ENCODE data around the gene ARFGEF2. TPM values are rescaled to one million over a fixed set of nuclear protein-coding genes. Genes with fewer than 3 reads are reported as not detected.

ARFGEF2 gene
- total and polyA plus RNA-seq, 4 donors, result 7.4 to 35.1 (median 20.1) TPM

- 94 to 96% methylated on average over 10 of the region's 10 CpGs for WGBS, 2 donors
- TF ChIP-seq CTCF (IDR thresholded peaks at IDR 0.05; ENCODE audit: control extremely low read depth, extremely low read depth), result no peak
- H3K4me1 ChIP-seq (ENCODE audit: control insufficient read depth in 5 of 5, insufficient read depth in 5 of 5, low read length in 5 of 5), result peaks cover 0 to 3% (median 0%) of the 10 kb centered on the region in 5 donors
- H3K9ac ChIP-seq (ENCODE audit: insufficient read depth in 1 of 2, low read length in 2 of 2), result no peak overlapping the region
- H3K27me3 ChIP-seq (ENCODE audit: control insufficient read depth in 3 of 3, insufficient read depth in 3 of 3, low read length in 2 of 3), result no peaks in the 10 kb centered on the region
- H3K36me3 ChIP-seq (ENCODE audit: control insufficient read depth in 4 of 4, insufficient read depth in 4 of 4, low read length in 4 of 4), result peaks cover 23 to 38% (median 26%) of the 10 kb centered on the region in 4 donors
- DNase-seq (no peak), ATAC-seq (ENCODE audit: insufficient read depth, low FRiP score) (no peak)
- H3K4me3 ChIP-seq, result no peak overlapping the region
- H3K27ac ChIP-seq (ENCODE audit: low read depth in 1 of 2, low read length in 1 of 2), result no peak overlapping the region
- H3K9me3 ChIP-seq (ENCODE audit: control insufficient read depth in 4 of 4, insufficient read depth in 3 of 4, low read length in 3 of 4), result no peaks in the 10 kb centered on the region
Observed at GRCh38 chr20:48951041-48951440, 29.5 kb downstream of the ARFGEF2 start.

GRCh38 chr20:48951646-48952045 is 30.1 kb downstream of the ARFGEF2 start:
- no peak for ATAC-seq (ENCODE audit: insufficient read depth, low FRiP score)
- Histone ChIP-seq H3K27me3 (ENCODE audit: control insufficient read depth in 3 of 3, insufficient read depth in 3 of 3, low read length in 2 of 3) (no peaks in the 10 kb centered on the region), H3K9ac (ENCODE audit: insufficient read depth in 1 of 2, low read length in 2 of 2) (no peak overlapping the region), H3K4me1 (ENCODE audit: control insufficient read depth in 5 of 5, insufficient read depth in 5 of 5, low read length in 5 of 5) (peaks cover 0 to 3% (median 0%) of the 10 kb centered on the region in 5 donors), H3K36me3 (ENCODE audit: control insufficient read depth in 4 of 4, insufficient read depth in 4 of 4, low read length in 4 of 4) (peaks cover 23 to 41% (median 26%) of the 10 kb centered on the region in 4 donors), H3K4me3 (no peak overlapping the region), H3K27ac (ENCODE audit: low read depth in 1 of 2, low read length in 1 of 2) (no peak overlapping the region), H3K9me3 (ENCODE audit: control insufficient read depth in 4 of 4, insufficient read depth in 3 of 4, low read length in 3 of 4) (no peaks in the 10 kb centered on the region)
- WGBS, 2 donors, result 82 to 88% methylated on average over 4 of the region's 4 CpGs
- DNase-seq, result no peak
- TF ChIP-seq CTCF (IDR thresholded peaks at IDR 0.05; ENCODE audit: control extremely low read depth, extremely low read depth), result no peak

- ATAC-seq (ENCODE audit: insufficient read depth, low FRiP score), result no peak
- Histone ChIP-seq H3K36me3 (ENCODE audit: control insufficient read depth in 4 of 4, insufficient read depth in 4 of 4, low read length in 4 of 4) (peaks cover 23 to 44% (median 27%) of the 10 kb centered on the region in 4 donors), H3K4me3 (no peak overlapping the region), H3K27me3 (ENCODE audit: control insufficient read depth in 3 of 3, insufficient read depth in 3 of 3, low read length in 2 of 3) (no peaks in the 10 kb centered on the region), H3K4me1 (ENCODE audit: control insufficient read depth in 5 of 5, insufficient read depth in 5 of 5, low read length in 5 of 5) (peaks cover 0 to 6% (median 0%) of the 10 kb centered on the region in 5 donors), H3K27ac (ENCODE audit: low read depth in 1 of 2, low read length in 1 of 2) (no peak overlapping the region), H3K9ac (ENCODE audit: insufficient read depth in 1 of 2, low read length in 2 of 2) (no peak overlapping the region), H3K9me3 (ENCODE audit: control insufficient read depth in 4 of 4, insufficient read depth in 3 of 4, low read length in 3 of 4) (no peaks in the 10 kb centered on the region)
- no peak for DNase-seq
- 94 to 97% methylated on average over 6 of the region's 6 CpGs for WGBS, 2 donors
- no peak for TF ChIP-seq CTCF (IDR thresholded peaks at IDR 0.05; ENCODE audit: control extremely low read depth, extremely low read depth)
Observed at GRCh38 chr20:48952656-48953055, 31.1 kb downstream of the ARFGEF2 start.

GRCh38 chr20:48953653-48954052 is 32.1 kb downstream of the ARFGEF2 start:
- H3K4me3 ChIP-seq, result no peak overlapping the region
- H3K4me1 ChIP-seq (ENCODE audit: control insufficient read depth in 5 of 5, insufficient read depth in 5 of 5, low read length in 5 of 5), result peaks cover 0 to 6% (median 0%) of the 10 kb centered on the region in 5 donors
- H3K36me3 ChIP-seq (ENCODE audit: control insufficient read depth in 4 of 4, insufficient read depth in 4 of 4, low read length in 4 of 4), result peaks cover 23 to 41% (median 30%) of the 10 kb centered on the region in 4 donors
- no peaks in the 10 kb centered on the region for H3K27me3 ChIP-seq (ENCODE audit: control insufficient read depth in 3 of 3, insufficient read depth in 3 of 3, low read length in 2 of 3)
- no peak overlapping the region for H3K27ac ChIP-seq (ENCODE audit: low read depth in 1 of 2, low read length in 1 of 2)
- no peak for ATAC-seq (ENCODE audit: insufficient read depth, low FRiP score)
- no peak for DNase-seq
- H3K9ac ChIP-seq (ENCODE audit: insufficient read depth in 1 of 2, low read length in 2 of 2), result no peak overlapping the region
- 93 to 97% methylated on average over 6 of the region's 6 CpGs for WGBS, 2 donors
- H3K9me3 ChIP-seq (ENCODE audit: control insufficient read depth in 4 of 4, insufficient read depth in 3 of 4, low read length in 3 of 4), result no peaks in the 10 kb centered on the region
- TF ChIP-seq CTCF (IDR thresholded peaks at IDR 0.05; ENCODE audit: control extremely low read depth, extremely low read depth), result no peak

Data from lung (tissue), 12 donors.